ENCODE results near the gene FFAR3. TPM values are rescaled to one million over a fixed set of nuclear protein-coding genes. Genes with fewer than 3 reads are reported as not detected.

FFAR3 gene
- polyA plus RNA-seq, 2 of the 4 experiments (the other 2 are of a cell fraction) = not detected

DNA sequence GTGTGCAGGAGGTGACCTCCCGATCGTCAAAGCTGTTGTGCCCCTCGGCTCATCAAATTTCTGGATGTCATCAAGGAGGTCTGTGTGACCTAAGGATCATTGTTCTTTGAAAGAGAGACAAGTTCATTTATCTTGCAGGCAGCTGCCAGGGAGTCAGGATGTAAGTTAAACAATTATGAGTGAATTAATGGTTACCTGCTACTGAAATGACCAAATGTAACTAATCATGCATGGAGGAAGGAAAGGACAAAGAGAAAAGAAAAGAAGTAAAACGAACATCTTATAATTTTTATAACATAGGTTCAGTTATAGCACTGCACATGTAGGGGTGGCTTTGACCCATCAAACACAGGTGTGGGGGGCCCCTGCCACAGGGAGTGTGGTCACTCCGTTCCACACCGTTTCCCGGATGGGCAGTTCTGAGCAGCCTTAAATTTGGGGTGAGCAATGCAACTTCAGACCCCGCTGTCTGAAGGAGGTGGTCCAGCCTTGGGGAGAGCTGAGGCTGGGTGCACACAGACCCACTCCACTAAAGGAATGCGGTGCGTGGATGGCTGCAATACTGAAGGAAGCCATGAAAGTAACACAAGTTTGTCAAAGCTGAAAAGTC, 24.0 kb upstream of the FFAR3 start:
- ChIA-PET POLR2A (no interaction called here), CTCF (interaction anchor here (0.6 to 3.7 kb wide), 9 partner anchors 18 to 615 kb away, joined by 3 to 24 read pairs (median 4); no protein-coding TSS in a partner anchor)
- Histone ChIP-seq H3K9me3 (no peaks in the 10 kb centered on the region), H3K4me2 (no peak overlapping the region), H3K4me3 (no peak overlapping the region), H3K4me1 (no peaks in the 10 kb centered on the region), H3K27ac (no peak overlapping the region)
- peak; percentile 23 for FAIRE-seq
- ATAC-seq = no peak
- DNase-seq (ENCODE audit: low read depth in 1 of 2, low spot score in 1 of 2) = no peak
- 59% methylated on average over 10 of the region's 10 CpGs for WGBS (ENCODE audit: missing lambda C conversion rate)
- TF ChIP-seq EP300 (IDR thresholded peaks at IDR 0.05) = no peak
- TF ChIP-seq ESRRA (IDR thresholded peaks at IDR 0.05; ENCODE audit: borderline replicate concordance, low read length) = no peak
- TF ChIP-seq FOSB (CRISPR knock-in tag; IDR thresholded peaks at IDR 0.05) = no peak
- no peak for TF ChIP-seq BHLHE40 (IDR thresholded peaks at IDR 0.05; ENCODE audit: low read depth, low read length)
- TF ChIP-seq MYC (IDR thresholded peaks at IDR 0.05; ENCODE audit: borderline replicate concordance, low read length) = no peak
- TF ChIP-seq, protein P1, sequence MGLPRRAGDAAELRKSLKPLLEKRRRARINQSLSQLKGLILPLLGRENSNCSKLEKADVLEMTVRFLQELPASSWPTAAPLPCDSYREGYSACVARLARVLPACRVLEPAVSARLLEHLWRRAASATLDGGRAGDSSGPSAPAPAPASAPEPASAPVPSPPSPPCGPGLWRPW (IDR thresholded peaks at IDR 0.05) = no peak
- no peak for TF ChIP-seq FOXS1 (CRISPR knock-in tag; IDR thresholded peaks at IDR 0.05)
- TF ChIP-seq ZSCAN20 (CRISPR knock-in tag; IDR thresholded peaks at IDR 0.05) = no peak
- no peak for TF ChIP-seq MAFK (IDR thresholded peaks at IDR 0.05; ENCODE audit: partially characterized antibody)
- no peak for TF ChIP-seq MAZ (IDR thresholded peaks at IDR 0.05; ENCODE audit: borderline replicate concordance, low read depth, low read length)
- TF ChIP-seq RNF2 (IDR thresholded peaks at IDR 0.05; ENCODE audit: borderline replicate concordance, low read depth) = no peak
- TF ChIP-seq POLR2A (IDR thresholded peaks at IDR 0.05; ENCODE audit: low read length) = no peak
- TF ChIP-seq PHF8 (IDR thresholded peaks at IDR 0.05; ENCODE audit: borderline replicate concordance, low read depth) = no peak
- TF ChIP-seq HEYL (CRISPR knock-in tag; IDR thresholded peaks at IDR 0.05) = no peak
- no peak for TF ChIP-seq USF2 (IDR thresholded peaks at IDR 0.05)
- no peak for TF ChIP-seq HDAC2 (IDR thresholded peaks at IDR 0.05)
- TF ChIP-seq KDM1A (IDR thresholded peaks at IDR 0.05; ENCODE audit: low read depth) = no peak
- TF ChIP-seq NFE2L2 (conservative IDR thresholded peaks at IDR 0.05; ENCODE audit: low read length) = no peak

- no peak overlapping the region for H3K4me3 ChIP-seq
- ATAC-seq = no peak
- no peaks in the 10 kb centered on the region for H3K9me3 ChIP-seq
- DNase-seq (ENCODE audit: low read depth in 1 of 2, low spot score in 1 of 2) = no peak
- H3K4me1 ChIP-seq = no peaks in the 10 kb centered on the region
- H3K4me2 ChIP-seq = no peak overlapping the region
- H3K27ac ChIP-seq = no peak overlapping the region
- WGBS (ENCODE audit: missing lambda C conversion rate) = 66% methylated on average over 21 of the region's 21 CpGs
- CTCF ChIA-PET = interaction anchor here (0.9 to 6.8 kb wide), 5 partner anchors 10 to 159 kb away, joined by 3 to 81 read pairs (median 8); no protein-coding TSS in a partner anchor
- no peak for FAIRE-seq
- POLR2A ChIA-PET = no interaction called here
- no peak for TF ChIP-seq KDM1A (IDR thresholded peaks at IDR 0.05; ENCODE audit: low read depth)
- TF ChIP-seq RCOR1 (IDR thresholded peaks at IDR 0.05; ENCODE audit: low read depth, low read length) = no peak
Observed at GRCh38 chr19:35336166-35336955, 21.9 kb upstream of the FFAR3 start.

GRCh38 chr19:35337097-35337983, 20.9 kb upstream of the FFAR3 start:
- ATAC-seq = no peak

More at GRCh38 chr19:35337097-35337983, 20.9 kb upstream of the FFAR3 start:
- TF ChIP-seq SREBF2 (IDR thresholded peaks at IDR 0.05) (no peak), CHD4 (IDR thresholded peaks at IDR 0.05; ENCODE audit: borderline replicate concordance) (no peak), TP53 (CRISPR knock-in tag; IDR thresholded peaks at IDR 0.05) (no peak), ATOH8 (CRISPR knock-in tag; IDR thresholded peaks at IDR 0.05; ENCODE audit: low read depth) (no peak), BHLHE40 (IDR thresholded peaks at IDR 0.05; ENCODE audit: low read depth, low read length) (no peak)
- TF ChIP-seq, protein P1 (IDR thresholded peaks at IDR 0.05) = no peak
- TF ChIP-seq, protein P2, sequence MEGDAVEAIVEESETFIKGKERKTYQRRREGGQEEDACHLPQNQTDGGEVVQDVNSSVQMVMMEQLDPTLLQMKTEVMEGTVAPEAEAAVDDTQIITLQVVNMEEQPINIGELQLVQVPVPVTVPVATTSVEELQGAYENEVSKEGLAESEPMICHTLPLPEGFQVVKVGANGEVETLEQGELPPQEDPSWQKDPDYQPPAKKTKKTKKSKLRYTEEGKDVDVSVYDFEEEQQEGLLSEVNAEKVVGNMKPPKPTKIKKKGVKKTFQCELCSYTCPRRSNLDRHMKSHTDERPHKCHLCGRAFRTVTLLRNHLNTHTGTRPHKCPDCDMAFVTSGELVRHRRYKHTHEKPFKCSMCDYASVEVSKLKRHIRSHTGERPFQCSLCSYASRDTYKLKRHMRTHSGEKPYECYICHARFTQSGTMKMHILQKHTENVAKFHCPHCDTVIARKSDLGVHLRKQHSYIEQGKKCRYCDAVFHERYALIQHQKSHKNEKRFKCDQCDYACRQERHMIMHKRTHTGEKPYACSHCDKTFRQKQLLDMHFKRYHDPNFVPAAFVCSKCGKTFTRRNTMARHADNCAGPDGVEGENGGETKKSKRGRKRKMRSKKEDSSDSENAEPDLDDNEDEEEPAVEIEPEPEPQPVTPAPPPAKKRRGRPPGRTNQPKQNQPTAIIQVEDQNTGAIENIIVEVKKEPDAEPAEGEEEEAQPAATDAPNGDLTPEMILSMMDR (IDR thresholded peaks at IDR 0.05) = no peak
- Histone ChIP-seq H3K4me1 (no peaks in the 10 kb centered on the region), H3K9me3 (no peaks in the 10 kb centered on the region), H3K4me2 (no peak overlapping the region), H3K4me3 (no peak overlapping the region), H3K27ac (no peak overlapping the region)
- FAIRE-seq (no peak), DNase-seq (ENCODE audit: low read depth in 1 of 2, low spot score in 1 of 2) (no peak)
- POLR2A ChIA-PET = no interaction called here
- CTCF ChIA-PET = interaction anchor here (0.7 to 6.8 kb wide), 6 partner anchors 12 to 282 kb away, joined by 3 to 81 read pairs (median 4); no protein-coding TSS in a partner anchor
- 62% methylated on average over 25 of the region's 25 CpGs for WGBS (ENCODE audit: missing lambda C conversion rate)

Measured in A549 (cell line).